ENCODE data around the gene JAZF1. TPM values are rescaled to one million over a fixed set of nuclear protein-coding genes. Genes with fewer than 3 reads are reported as not detected.

The JAZF1 gene
- total RNA-seq, 1 donor from 2014 or later, result 16.1 TPM

Other genes with a start within 250 kb of the JAZF1 start
- gene CREB5, start 231.7 kb upstream of the JAZF1 start, total RNA-seq, result 10.6 TPM